WTC11 (cell line): ENCODE measurements around the gene FAM161A.

Source experiments
- ARID4B ChIP-seq: sonication (generic); formaldehyde crosslinking; IDR thresholded peaks from 2 replicates; pipeline ENCODE4 v1.8.0; 2023; ENCODE audit warnings: missing genetic modification reagents, mild to moderate bottlenecking, borderline replicate concordance
- CTCF ChIP-seq: fragments of 200-600 bp; IDR thresholded peaks from 2 replicates; pipeline ENCODE4 v1.8.0; 2022; ENCODE audit warnings: antibody characterized with exemption
- EMX1 ChIP-seq: fragments of 250-450 bp; sonication (Bioruptor Pico); IDR thresholded peaks from 2 replicates; pipeline ENCODE4 v1.8.0; 2021; ENCODE audit warnings: mild to moderate bottlenecking
- JUN ChIP-seq: sonication (generic); formaldehyde crosslinking; IDR thresholded peaks from 2 replicates; pipeline ENCODE4 v1.8.0; 2023; ENCODE audit warnings: mild to moderate bottlenecking, missing genetic modification reagents
- NFYB ChIP-seq: sonication (generic); formaldehyde crosslinking; conservative IDR thresholded peaks from 2 replicates; pipeline ENCODE4 v1.8.0; 2022; ENCODE audit warnings: low read depth, missing genetic modification reagents
- TF ChIP-seq, protein P1 (sequence below): sonication (generic); formaldehyde crosslinking; IDR thresholded peaks from 2 replicates; pipeline ENCODE4 v1.8.1; 2023; ENCODE audit warnings: mild to moderate bottlenecking, moderate library complexity, missing genetic modification reagents

DNA sequence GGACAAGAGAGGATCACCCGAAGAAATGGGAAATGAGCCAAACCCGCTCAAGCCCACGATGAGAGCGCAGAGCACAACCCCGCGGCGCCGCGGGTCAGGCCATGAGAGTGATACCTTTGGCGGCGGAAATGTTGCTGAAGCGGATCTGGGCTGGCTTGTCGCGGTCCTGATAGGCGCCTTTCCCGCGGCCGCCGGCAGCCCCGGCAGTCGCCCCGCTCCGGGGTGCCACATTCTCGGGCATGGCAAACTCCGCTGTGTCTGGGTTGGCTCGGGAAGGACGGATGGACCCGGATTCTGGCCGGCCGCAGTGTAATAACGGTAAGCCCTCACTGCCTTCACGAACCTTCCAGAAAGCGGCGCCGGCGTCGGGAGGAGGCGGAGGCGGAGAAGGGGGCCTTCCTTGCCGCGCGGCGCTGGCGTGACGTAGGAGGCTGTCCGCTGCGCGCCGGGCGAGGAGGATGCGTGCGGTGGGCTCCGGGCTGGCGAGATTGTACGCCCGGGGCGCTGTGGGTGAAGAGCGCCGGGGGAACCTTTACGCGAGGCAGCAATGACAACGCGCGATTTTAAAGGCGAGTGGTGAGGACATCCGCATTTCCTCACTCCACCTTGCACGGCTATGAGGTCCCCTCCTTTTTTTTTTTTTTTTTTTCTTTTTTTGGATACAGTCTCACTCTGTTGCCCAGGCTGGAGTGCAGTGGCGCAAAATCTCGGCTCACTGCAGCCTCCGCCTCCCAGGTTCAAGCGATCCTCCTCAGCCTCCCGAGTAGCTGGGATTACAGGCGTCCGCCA lies 34.6 kb upstream of the FAM161A start, which contains the start of gene CCT4:
- TF ChIP-seq EMX1 (no peak), CTCF (no peak), JUN (CRISPR knock-in tag) (peak; percentile 22; the same call in 1 of the 2 replicates), NFYB (CRISPR knock-in tag) (no peak), ARID4B (CRISPR knock-in tag) (peak; percentile 50; the same call in 1 of the 2 replicates)
- TF ChIP-seq, protein P1, sequence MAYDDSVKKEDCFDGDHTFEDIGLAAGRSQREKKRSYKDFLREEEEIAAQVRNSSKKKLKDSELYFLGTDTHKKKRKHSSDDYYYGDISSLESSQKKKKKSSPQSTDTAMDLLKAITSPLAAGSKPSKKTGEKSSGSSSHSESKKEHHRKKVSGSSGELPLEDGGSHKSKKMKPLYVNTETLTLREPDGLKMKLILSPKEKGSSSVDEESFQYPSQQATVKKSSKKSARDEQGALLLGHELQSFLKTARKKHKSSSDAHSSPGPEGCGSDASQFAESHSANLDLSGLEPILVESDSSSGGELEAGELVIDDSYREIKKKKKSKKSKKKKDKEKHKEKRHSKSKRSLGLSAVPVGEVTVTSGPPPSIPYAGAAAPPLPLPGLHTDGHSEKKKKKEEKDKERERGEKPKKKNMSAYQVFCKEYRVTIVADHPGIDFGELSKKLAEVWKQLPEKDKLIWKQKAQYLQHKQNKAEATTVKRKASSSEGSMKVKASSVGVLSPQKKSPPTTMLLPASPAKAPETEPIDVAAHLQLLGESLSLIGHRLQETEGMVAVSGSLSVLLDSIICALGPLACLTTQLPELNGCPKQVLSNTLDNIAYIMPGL (CRISPR knock-in tag), result peak; percentile 90
